ENCODE measurements around the gene MYO7A.

MYO7A gene

DNA sequence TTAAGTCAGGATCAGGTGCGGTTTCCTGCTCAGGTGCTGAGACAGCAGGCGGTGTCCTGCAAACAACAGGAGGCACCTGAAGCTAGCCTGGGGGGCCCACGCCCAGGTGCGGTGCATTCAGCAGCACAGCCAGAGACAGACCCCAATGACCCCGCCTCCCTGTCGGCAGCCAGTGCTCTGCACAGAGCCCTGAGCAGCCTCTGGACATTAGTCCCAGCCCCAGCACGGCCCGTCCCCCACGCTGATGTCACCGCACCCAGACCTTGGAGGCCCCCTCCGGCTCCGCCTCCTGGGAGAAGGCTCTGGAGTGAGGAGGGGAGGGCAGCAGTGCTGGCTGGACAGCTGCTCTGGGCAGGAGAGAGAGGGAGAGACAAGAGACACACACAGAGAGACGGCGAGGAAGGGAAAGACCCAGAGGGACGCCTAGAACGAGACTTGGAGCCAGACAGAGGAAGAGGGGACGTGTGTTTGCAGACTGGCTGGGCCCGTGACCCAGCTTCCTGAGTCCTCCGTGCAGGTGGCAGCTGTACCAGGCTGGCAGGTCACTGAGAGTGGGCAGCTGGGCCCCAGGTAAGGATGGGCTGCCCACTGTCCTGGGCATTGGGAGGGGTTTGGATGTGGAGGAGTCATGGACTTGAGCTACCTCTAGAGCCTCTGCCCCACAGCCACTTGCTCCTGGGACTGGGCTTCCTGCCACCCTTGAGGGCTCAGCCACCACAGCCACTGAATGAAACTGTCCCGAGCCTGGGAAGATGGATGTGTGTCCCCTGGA is at the start of gene MYO7A:
MYO7A (plus strand) TSS at position 327 of the 772 bp plus-strand sequence. CDS start 2,389 bp downstream, outside the sequence.
- DNase-seq: no peak

DNA sequence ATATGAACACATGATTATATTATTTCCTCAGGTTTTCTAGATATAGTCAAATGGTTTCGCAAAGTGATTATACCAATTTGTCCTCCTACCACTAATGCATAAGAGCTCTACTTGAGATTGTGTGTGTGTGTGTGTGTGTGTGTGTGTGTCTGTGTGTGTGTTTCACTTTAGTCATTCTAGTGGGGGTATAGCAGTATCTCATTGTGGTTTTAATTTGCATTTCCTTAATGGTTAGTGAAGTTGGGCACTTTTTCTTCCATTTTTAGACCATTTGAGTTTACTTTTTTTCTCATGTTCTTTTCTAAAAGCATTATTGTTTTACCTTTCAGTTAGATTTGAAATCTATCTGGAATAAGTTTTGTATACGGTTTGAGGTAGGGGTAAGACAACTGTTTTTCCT is 48.4 kb upstream of the MYO7A start:
- no peak for DNase-seq

DNA sequence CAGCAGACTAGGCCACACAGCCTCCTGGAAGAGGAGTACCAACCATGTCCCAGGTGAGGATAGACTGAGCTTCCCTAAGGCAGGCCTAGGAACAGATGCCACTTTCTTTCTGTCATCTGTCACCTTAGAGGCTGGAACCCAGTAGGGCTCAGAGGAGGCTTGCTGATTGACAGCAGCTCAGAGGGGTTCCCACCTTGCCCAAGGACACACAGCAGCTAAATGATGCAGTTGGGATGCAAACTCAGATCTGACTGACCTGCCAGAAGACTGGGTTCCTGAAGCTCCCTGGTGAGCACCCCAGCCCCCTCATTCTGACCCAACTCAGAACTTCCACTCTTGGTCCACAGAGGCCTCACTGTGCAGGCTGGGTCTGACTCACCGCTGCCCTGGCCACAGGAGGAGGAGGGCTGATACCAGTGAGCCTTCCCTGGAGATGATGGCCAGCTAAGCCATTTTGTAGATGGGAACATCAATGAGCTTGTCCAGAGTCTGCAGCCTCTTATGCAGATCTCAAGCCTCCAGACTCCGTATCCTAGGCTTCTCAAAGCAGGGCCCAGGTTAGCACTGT is 47.3 kb upstream of the MYO7A start:
- DNase-seq: no peak

DNA sequence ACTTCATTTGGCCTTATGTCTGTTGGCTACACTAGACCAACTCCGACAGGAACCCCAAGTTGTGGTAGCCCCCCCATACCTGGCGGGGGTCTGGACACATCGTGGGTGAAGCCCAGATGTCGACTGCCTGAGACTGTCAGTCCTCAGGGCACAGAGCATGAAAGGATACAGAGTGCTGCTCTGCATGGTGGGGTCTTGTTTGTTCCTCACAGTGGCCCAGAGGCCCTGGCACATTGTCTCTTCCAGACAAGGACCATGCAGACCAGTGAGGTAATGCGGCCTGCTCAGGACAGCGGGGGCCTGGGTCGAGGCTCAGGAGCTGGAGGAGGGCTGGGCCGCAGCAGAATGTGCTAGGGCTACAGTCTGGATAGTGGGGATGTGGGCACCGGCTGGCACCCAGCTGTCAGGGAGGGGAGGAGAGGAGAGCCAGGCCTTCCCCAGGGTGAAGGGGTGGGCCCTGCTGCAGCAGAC is 46.6 kb upstream of the MYO7A start:
- no peak for DNase-seq

DNA sequence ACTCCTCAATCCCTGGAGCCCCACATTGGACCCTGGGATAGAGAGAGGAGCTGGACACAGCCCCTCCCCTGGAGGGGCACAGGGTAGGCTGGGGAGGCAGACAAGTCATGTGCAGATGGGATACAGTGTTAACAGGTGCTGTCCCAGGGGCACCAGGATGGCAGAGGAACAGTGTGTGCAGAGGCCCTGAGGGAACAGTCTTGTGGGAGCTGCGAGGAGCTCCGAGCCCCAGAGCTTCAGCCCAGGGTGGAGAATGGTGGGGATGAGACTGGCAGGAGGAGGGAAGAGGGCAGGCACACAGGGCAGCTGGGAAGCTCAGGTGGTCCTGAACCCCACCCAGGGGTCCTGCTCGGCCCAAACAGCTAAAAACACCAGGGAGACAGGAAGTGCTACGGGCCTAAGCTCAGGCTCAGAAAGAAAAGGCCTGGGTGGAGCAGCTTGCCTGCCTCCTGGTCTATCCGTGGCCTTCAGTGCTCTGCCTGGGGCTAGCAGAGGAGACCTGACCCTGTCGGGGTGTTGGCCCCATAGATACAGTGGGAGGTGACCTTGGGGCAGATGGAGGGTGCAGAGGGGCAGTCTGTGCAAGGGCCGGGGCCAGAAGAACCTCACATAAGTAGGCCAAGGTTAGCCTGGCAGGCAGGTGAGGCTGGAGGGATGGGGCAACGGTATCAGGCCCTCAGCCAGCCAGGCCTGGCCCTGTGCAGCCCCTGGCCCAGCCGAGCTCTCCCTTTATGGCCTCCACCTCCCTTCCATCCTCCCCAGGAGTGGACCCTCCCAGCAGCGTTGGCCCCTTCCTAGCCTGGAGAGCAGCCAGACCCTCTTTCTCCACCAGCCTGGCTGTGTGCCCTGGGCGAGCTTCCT is 45.8 kb upstream of the MYO7A start:
- DNase-seq: no peak

DNA sequence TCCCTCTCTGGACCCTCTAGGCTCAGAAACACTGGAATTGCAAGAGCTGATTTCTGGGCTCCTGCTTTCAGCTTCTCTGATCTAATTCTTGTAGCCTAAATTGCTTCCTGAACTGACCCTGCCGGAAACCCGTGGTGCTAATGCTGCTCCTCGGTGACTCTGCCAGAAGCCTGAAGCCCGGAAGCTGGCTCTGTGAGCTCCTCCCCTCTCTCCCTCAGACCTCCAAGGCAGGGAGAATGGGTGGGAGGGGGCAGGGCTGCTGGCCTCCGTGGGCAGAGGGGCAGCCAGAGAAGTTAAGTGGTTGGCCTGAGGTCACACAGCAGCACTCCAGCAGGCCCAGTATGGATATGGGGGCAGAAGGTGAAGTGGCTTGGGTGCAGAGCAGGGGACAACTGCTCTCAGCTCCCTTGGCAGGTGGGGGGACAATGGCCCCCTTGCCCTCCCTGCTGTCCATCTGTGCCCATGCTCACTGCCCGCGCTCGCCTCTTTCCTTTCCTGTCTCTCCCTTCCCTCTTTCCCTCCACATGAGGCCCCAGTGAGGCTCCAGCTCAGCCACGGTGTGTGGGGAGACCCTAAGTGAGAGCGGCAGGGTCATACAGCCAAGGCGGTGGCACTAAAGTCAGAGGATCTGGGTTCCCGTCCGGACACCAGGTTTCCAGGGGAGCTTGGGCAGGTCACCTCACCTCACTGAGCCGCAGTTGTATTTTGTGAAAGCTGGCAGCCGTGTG is 45.0 kb upstream of the MYO7A start:
- no peak for DNase-seq

DNA sequence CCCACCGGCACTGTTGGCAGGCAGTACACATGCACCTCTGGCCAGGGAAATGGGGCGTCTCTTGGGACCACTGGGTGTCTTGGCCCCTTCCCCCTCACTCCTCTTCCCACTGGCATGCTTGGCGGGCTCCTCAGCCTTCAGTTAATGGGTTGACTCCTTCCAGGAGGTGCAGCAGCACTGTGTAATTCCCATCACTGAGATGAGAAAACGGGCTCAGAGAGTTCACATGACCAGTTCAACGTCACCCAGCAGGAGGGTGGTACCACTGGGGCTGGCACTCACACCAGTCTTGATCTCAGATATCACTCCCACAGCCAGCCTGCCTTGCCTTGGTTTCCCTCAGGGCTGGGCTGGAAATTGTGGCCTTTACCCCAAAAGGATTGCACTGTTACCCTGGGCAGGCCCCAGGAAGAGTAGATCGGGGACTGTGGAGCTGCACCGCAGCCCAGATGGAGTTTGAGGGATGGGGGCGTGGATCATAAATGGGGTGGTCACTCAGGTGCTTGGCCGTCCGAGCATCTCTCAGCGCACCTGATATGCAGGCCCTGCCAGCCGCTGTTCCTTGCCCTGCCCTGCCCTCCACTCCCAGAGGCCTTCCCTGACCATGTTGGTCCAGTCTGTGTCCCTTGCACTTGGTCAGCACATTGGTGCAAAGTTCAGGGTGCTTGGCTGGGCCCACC is 44.3 kb upstream of the MYO7A start:
- DNase-seq: no peak

DNA sequence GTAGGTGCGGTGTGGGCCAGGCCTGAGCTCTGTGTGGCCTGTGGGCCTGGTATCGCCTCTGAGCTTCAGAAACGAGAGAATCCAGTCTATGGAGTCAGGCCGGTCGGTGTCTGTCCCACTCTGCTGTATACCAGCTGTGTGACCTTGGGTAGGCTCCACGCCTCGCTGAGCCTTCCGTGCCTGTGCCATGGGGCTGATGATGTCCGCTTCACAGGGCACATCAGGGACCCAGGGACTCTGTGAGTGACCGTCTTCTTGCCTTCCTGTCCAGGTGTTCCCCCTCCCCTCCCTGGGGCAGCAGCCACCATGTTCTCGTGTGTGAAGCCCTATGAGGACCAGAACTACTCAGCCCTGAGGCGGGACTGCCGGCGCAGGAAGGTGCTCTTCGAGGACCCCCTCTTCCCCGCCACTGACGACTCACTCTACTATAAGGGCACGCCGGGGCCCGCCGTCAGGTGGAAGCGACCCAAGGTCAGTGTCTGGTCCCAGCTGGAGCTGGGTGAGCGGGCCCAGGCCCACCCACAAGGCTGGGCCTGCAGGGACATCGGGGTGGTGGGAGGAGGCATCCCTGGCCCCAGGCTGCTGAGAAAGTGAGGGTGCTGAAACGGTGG is 43.4 kb upstream of the MYO7A start:
- no peak for DNase-seq

DNA sequence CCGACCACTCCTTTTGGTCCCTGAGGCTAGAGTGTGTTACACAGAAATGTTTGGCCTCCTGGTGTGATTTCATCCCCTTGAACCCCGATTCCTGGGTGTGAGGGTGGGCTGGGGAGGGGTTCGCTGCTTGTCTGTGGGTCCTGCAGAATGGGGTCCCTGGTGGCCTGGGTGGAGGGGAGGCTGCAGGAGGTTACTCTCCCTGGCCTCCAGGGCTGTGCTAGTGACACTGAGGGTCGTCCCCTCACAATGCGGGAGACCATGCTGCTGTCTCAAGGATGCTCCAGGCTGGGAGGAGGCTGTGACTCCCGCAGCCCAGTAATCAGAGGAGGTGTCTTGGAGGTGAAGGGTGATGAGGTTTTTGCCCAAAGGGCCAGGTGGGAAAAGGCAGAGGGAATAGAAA is 42.4 kb upstream of the MYO7A start:
- no peak for DNase-seq

DNA sequence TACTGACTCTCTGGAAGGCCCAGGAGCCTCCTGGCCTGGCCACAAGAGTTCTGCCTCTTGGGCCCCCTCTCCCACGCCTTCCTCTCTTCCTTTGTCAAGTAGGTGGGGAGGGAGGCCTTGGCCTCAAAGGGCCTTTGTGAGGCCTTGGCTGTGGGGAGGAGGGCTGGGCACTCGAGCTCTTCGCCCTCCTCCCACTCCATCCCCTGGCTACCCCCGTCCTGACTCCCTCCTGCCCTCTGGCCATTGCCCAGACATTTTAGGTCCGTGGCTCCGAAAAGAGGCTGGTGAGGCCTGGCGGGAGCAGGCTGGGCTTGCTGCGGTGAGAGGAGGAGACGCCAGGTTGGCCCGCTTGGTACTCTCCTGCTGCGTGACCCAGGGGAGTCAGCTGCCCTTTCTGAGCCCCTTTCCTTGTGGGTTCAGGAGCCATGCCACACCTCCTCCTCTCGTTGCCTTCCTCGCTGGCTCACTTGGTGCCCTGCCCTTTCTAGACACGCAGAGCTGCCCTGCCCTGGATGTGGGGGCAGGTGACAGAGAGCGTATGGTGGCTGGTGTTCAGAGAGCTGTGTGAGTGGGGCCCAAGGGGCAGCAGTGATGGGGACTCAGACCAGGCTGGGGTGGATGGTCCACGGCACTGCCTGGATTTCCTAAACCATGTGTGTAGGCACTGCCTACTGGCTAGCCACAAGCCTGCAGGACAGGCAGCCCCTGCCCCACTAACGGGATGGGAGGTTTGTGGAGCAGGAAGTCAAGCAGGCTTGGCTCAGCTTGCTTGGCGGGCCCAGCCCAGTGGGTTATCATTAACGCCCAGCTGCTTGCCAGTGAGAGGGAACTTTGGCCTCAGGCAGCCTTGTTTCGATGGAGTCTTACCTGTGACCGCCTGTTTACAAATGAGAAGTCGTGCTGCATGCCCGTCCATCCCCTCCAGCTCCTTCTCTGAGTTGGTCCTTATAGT is 41.2 kb upstream of the MYO7A start:
- no peak for DNase-seq

DNA sequence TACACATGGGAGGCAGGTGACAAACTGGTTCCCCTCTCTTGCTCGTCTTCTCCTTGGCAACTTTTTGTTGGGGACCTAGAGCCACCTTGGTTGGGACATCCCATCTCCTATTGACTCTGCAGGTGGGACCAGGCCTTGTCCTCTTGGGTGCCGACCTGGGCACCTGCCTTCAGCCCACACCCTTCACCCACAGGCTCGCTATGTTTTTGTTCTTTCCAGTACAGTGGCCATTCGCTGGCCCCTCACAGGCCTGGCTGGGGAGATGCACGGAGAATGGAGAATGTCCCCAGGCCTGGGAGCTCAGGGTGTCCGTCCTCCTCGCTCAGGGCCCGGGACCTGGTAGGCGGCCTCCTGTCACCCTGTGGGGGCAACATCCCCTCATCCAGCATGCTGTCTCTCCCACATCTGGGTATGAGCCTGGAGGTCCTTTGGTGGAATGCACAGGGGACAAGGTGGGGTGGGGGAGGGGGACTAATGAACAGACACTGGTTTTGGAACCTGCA is 40.3 kb upstream of the MYO7A start:
- no peak for DNase-seq

DNA sequence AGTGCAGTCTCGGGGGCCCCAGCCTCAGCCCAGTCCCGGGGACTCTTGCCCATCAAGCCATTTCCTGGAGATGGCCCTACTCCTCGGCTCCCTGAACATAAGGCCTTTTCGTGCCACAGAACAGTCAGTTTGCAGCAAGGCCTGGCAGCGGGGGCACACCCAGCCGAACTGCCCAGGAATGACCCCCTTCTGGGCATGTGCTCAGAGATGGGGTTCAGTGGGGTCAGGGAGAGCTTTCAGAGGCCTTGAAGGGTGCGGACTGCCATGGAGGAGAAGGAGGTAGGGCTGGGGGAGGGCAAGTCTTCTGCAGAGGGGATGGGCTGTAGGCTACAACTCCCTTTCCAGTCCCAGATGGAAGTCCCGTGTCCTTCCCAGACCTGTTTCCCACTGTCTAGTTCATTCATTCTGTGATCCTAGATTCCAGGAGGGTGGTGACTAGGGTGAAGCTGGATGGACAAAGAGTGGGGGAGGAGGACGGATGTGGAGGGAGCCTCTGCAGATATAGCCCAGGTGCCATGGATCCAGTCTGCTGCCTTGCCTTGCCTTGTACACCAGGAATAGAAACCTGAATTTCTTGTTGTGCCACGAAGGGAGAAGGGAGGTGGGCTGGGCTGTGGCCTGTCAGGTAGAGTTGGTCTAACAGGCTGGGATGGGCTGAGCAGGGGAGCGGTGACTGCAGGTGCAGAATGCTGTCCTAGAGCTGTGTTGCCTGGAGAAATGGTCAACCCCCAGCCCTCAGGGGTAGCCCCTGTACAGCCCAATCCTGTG is 39.6 kb upstream of the MYO7A start:
- DNase-seq: no peak

DNA sequence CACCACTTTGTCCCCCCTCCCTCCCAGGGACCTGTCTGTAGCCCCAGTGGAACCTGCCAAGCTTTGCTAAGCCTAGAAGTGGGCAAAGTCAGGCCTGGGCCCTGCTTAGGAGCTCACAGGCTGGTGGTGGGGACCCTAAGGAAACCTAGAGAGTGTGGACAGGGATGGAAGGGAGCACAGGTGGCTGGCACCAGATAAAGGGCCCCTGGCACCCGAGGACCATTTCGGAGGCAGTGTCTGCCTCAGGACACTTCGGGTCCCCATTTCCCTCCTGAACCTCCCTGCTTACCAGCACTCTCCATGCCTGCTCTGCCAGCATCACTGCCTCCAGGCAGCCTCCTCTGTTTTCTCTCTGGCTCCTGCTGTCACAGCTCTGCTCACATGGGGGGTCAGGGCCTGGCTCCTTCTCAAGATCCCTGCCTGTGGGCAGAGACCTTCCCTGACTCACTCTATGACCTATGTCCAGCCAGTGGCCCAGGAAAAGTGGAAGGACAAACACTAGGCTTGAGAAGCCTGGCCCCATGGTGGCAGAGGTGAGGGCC is 39.0 kb upstream of the MYO7A start:
- no peak for DNase-seq

DNA sequence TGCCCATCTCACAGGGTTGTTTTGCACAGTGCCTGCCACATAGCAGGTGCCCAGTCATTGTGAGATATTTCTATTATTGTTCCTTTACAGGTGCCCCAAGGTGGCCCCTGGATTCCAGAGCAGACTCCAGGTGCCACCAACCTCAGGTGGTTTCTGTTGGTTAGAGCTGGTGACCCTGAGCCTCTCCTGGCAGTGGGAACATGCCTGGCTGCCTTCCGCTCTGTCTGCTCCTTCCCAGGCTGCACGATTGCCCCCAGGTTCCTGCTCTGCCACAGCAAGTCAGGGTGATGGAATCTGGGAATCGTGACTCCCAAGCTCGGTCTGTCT is 38.0 kb upstream of the MYO7A start:
- no peak for DNase-seq

DNA sequence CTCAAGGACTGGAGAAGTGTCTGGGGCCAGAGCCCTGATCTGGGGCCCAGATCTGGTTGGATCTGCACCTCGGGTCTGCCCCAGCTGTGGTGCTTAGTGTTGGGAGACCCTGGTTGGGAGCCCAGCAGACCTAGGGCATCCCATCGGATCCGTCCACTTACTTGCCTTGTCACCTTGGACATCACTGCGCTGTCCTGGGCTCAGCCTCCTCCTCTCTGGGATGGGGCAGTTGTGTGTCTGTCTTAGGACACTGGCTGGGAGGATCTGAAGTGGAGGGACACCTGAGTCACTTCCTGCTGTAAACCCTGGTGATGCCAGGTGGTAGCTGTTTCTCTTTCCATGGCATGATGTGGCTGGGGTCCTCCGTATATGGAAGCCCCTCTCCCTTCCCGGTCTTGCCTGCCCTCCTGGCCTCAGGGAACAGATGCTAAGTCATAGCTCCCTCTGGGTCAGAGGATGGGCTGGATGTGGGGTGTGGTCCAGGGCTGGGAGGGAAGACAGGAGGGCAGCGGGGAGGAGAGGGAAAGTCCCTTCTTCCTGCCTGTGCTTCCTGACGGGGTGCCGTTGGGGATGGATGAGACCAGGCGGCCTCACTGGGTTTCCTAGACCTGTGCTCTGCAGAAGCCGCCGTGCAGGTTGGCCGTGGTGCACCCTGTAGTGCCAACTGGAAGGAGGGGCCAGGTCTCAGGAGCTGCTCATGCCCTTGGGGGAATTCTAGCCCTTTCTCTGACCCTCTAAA is 37.5 kb upstream of the MYO7A start:
- DNase-seq: no peak

DNA sequence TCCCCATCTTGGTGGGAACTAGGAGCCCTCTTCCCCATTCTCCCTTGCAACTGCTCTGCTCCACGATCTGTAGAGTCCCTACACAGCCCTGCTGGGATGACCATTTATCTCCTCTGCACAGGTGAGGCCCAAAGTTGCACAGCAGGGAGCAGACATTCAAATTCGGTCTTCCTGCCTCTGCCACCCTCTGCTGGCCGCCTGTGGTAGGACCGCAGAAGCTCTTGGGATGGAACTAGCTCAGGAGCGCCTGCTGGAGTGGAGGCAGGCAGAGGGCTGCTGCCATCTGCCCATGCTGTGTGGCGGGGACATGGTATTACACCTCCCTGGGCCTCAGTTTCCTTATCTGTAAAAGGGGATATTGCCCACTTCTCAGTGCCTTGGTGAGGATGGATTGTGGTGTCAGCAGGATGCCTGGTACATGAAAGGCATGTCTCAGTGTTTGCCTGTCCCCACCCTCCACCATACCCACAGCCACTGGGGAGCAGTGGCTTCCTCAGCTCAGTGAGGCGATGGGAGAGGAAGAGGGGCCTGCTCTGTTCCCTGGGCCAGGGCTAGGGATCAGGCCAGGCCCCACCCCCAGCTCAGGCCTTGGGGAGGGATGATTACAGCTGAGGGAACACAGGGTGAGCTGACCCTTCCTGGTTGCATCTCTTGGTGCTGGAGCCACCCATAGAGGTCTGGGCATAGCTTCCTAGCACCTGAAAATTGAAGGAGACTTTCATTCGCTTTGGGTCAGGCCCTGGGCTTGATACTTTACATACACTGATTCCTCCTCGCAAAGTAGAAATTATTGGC is 36.7 kb upstream of the MYO7A start:
- DNase-seq: peak; percentile 35

DNA sequence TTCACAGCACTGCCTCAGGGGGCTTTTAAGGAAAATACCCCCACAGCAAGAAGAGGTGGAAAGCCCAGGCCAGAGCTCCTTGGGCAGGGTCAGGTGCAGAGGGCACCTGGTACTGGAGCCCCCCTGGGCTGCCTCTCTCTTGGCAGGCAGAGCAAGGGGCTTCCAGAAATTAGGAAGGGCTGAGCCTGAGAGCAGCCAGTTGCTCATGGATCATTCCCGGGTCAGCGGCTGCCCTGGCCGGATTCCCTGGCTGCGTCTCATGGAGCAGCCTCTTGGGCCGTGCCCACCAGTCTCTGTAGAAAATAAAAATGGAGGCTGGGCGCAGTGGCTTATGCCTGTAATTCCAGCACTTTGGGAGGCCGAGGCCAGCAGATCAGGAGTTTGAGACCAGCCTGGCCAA is 35.7 kb upstream of the MYO7A start:
- DNase-seq: no peak

Data from amniotic stem cell (primary cell).